Measurements from ENCODE around the gene TNIK. TPM values are rescaled to one million over a fixed set of nuclear protein-coding genes. Genes with fewer than 3 reads are reported as not detected.
A peak's percentile ranks its signal among the peaks of the same experiment; 100 is the strongest.
"Not testable (repeated sequence)": the region's sequence is repeated elsewhere in the genome, so short reads cannot be mapped to it uniquely, and the experiment has no call there.

The TNIK gene
- total and polyA plus RNA-seq, 8 donors: 2.1 to 40.2 (median 10.1) TPM

DNA sequence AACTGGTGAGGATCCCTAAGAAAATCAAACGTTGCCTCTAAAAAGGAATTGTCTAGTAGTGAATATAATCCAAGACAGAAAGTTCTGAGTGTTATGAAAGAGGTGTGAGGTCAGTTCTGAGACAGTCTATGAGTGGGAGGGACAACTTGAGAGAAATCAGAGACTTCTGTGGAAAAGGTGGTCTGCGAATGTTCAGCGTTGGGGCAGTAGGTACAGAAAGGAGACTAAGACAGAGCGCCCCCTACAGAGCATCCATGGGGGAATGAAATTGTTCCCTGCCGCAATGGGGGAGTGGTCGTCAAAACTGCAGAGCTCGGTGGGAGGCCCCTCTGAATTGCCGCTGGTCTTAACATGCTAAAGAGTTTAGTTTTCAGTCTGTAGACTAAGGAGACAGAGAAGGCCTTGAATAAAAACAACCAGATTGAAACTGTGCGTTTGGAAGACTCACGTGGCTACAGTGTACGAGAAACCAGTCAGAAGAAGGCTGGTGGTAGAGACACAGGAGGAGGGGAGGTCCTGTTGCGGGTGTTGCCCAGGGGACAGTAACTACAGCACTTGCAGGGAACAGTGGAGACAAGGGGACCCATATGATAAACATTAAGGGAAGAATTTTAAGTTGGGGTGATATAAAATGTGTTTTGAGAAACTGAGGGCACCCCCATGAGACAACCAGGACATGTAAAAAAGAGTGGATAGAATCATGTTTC lies 6.9 kb downstream of the TNIK start:
- TF ChIP-seq POLR2A (IDR thresholded peaks at IDR 0.05) (no peak), EP300 (IDR thresholded peaks at IDR 0.05) (no peak), CTCF (IDR thresholded peaks at IDR 0.05) (no peak), POLR2AphosphoS5 (IDR thresholded peaks at IDR 0.05) (no peak)
- intact Hi-C loops (cut with DNase I; ENCODE audit: low total_unique reads): no loop called here
- Histone ChIP-seq H3K27ac (peak overlapping the region in 1 of 5 donors; percentile 7), H3K9me3 (no peaks in the 10 kb centered on the region), H3K4me3 (no peak overlapping the region), H3K36me3 (no peaks in the 10 kb centered on the region), H3K27me3 (no peaks in the 10 kb centered on the region), H3K4me1 (peaks cover 5 to 40% (median 24%) of the 10 kb centered on the region in 4 donors)
- WGBS, 5 donors: 75 to 86% (median 83%) methylated on average over 12 of the region's 12 CpGs
- no peak for DNase-seq

DNA sequence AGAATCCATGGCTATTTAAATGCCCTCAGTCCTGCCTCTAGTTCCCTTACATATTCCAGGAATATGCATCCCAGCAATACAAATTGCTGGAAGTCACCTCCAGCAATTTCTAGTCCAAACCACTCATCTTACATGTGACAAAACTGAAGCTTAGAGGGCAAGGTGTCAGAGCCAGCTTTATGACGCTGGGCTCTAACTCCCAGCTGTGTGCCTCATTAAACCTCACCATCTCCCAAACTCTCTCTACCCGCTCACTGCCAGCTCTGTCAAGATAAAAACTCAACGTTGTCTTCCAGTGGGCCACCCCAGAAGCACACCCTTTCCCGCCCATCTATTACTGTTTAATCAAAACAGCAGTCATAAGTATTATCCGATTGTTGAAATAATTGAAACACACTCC lies 7.9 kb downstream of the TNIK start:
- 70 to 85% (median 80%) methylated on average over 5 of the region's 5 CpGs for WGBS, 5 donors
- H3K27ac ChIP-seq: no peak overlapping the region
- TF ChIP-seq CTCF (IDR thresholded peaks at IDR 0.05): no peak
- no peak for TF ChIP-seq POLR2AphosphoS5 (IDR thresholded peaks at IDR 0.05)
- TF ChIP-seq EP300 (IDR thresholded peaks at IDR 0.05): no peak
- no peak for TF ChIP-seq POLR2A (IDR thresholded peaks at IDR 0.05)
- H3K9me3 ChIP-seq: no peaks in the 10 kb centered on the region
- no peaks in the 10 kb centered on the region for H3K27me3 ChIP-seq
- no peak overlapping the region for H3K4me3 ChIP-seq
- no peaks in the 10 kb centered on the region for H3K36me3 ChIP-seq
- intact Hi-C loops (cut with DNase I; ENCODE audit: low total_unique reads): no loop called here
- peaks cover 2 to 30% (median 16%) of the 10 kb centered on the region in 4 donors for H3K4me1 ChIP-seq
- no peak for DNase-seq

GRCh38 chr3:171451915-171452314 lies 8.3 kb downstream of the TNIK start:
- 90 to 99% (median 97%) methylated on average over 5 of the region's 5 CpGs for WGBS, 5 donors
- H3K27me3 ChIP-seq: no peaks in the 10 kb centered on the region
- no peaks in the 10 kb centered on the region for H3K36me3 ChIP-seq
- intact Hi-C loops (cut with DNase I; ENCODE audit: low total_unique reads): no loop called here
- TF ChIP-seq POLR2A (IDR thresholded peaks at IDR 0.05) (no peak), POLR2AphosphoS5 (IDR thresholded peaks at IDR 0.05) (no peak), EP300 (IDR thresholded peaks at IDR 0.05) (no peak), CTCF (IDR thresholded peaks at IDR 0.05) (no peak)
- peaks cover 0 to 26% (median 12%) of the 10 kb centered on the region in 4 donors for H3K4me1 ChIP-seq
- no peak for DNase-seq
- H3K27ac ChIP-seq: no peak overlapping the region
- H3K4me3 ChIP-seq: no peak overlapping the region
- no peaks in the 10 kb centered on the region for H3K9me3 ChIP-seq

DNA sequence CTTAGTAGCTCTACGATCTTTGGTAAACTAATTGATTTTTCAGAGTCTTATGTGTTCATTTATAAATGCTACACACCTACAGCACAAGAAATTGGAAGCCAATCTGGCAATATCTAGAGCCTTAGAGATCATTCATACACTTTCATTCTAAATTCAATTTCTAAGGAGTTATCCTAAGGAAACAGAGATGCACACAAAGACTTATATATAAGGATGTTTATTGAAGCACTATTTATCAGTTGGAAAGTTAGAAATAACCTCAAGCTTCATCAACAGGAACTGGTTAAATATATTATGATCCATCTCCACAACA lies 12.7 kb downstream of the TNIK start:
- H3K36me3 ChIP-seq; H3K27ac ChIP-seq; H3K4me1 ChIP-seq; H3K4me3 ChIP-seq; DNase-seq; H3K9me3 ChIP-seq; intact Hi-C loops (cut with DNase I; ENCODE audit: low total_unique reads); H3K27me3 ChIP-seq: not testable (repeated sequence)
- WGBS, 5 donors: 25 to 63% (median 56%) methylated on average over 1 of the region's 1 CpG

- Histone ChIP-seq H3K4me3 (no peak overlapping the region), H3K4me1 (peaks cover 0 to 13% (median 5%) of the 10 kb centered on the region in 4 donors), H3K27me3 (no peaks in the 10 kb centered on the region), H3K27ac (no peak overlapping the region), H3K36me3 (no peaks in the 10 kb centered on the region), H3K9me3 (no peaks in the 10 kb centered on the region)
- no peak for DNase-seq
- WGBS, 5 donors: 84 to 91% (median 90%) methylated on average over 12 of the region's 12 CpGs
- no peak for TF ChIP-seq EP300 (IDR thresholded peaks at IDR 0.05)
- no peak for TF ChIP-seq CTCF (IDR thresholded peaks at IDR 0.05)
- TF ChIP-seq POLR2A (IDR thresholded peaks at IDR 0.05): no peak
- TF ChIP-seq POLR2AphosphoS5 (IDR thresholded peaks at IDR 0.05): peak in 1 of 3 donors; percentile 7
- intact Hi-C loops (cut with DNase I; ENCODE audit: low total_unique reads): no loop called here
Observed at GRCh38 chr3:171446801-171447578, 13.2 kb downstream of the TNIK start.

All from stomach (tissue), 9 donors.